Calu3 (cell line): ENCODE data around the gene PRDX2. TPM values are rescaled to one million over a fixed set of nuclear protein-coding genes. Genes with fewer than 3 reads are reported as not detected.
A peak's percentile ranks its signal among the peaks of the same experiment; 100 is the strongest.

Experiments used
- BruUV-seq: library from RNA; stranded (reverse); fragments of 400-500 nt; replicated peaks from 2 replicates; lab custom pipeline; 2021; lab: Mats Ljungman, UMichigan
- CTCF ChIA-PET: fragments of 300-600 bp; sonication (Branson Sonifier 250); formaldehyde crosslinking; loops from one replicate; lab custom pipeline; 2022; ENCODE audit warnings: antibody characterized with exemption; lab: Charles Lee
- DNase-seq: peaks from one replicate; pipeline ENCODE4 v3.0.0; 2022
- H3K27ac Mint-ChIP-seq: one replicate; pipeline ENCODE4 v1.8.0; 2022; ENCODE audit warnings: mixed read lengths; ENCODE audit not compliant: unreplicated experiment
- H3K27me3 Mint-ChIP-seq: one replicate; pipeline ENCODE4 v1.8.0; 2022; ENCODE audit warnings: mixed read lengths; ENCODE audit not compliant: unreplicated experiment
- H3K36me3 Mint-ChIP-seq: one replicate; pipeline ENCODE4 v1.8.0; 2022; ENCODE audit warnings: mild to moderate bottlenecking, moderate library complexity, mixed read lengths; ENCODE audit not compliant: insufficient read depth, unreplicated experiment
- H3K4me1 Mint-ChIP-seq: one replicate; pipeline ENCODE4 v1.8.0; 2022; ENCODE audit warnings: mild to moderate bottlenecking, low read depth, mixed read lengths; ENCODE audit not compliant: unreplicated experiment
- H3K4me3 Mint-ChIP-seq: one replicate; pipeline ENCODE4 v1.8.0; 2022; ENCODE audit warnings: mild to moderate bottlenecking, low read depth, moderate library complexity, mixed read lengths; ENCODE audit not compliant: unreplicated experiment
- H3K9me3 Mint-ChIP-seq: one replicate; pipeline ENCODE4 v1.8.0; 2022; ENCODE audit warnings: low read depth, mixed read lengths; ENCODE audit not compliant: unreplicated experiment
- intact Hi-C: fragments of 100-400 bp; cut with micrococcal nuclease; formaldehyde crosslinking; loops from one replicate; pipeline ENCODE4 v1.10.0; 2022; ENCODE audit not compliant: unreplicated experiment
- total RNA-seq: library from RNA; stranded (reverse); gene quantifications from 2 replicates; pipeline ENCODE4 v1.2.3, GENCODE V29; 2022
- TF ChIP-seq, protein P1 (sequence below): fragments of 200-600 bp; IDR thresholded peaks from one replicate; pipeline ENCODE4 v1.8.0; 2022; ENCODE audit warnings: antibody characterized with exemption; ENCODE audit not compliant: unreplicated experiment

Gene PRDX2
- total RNA-seq, 1 experiment from 2014 or later, result 135 TPM

DNA sequence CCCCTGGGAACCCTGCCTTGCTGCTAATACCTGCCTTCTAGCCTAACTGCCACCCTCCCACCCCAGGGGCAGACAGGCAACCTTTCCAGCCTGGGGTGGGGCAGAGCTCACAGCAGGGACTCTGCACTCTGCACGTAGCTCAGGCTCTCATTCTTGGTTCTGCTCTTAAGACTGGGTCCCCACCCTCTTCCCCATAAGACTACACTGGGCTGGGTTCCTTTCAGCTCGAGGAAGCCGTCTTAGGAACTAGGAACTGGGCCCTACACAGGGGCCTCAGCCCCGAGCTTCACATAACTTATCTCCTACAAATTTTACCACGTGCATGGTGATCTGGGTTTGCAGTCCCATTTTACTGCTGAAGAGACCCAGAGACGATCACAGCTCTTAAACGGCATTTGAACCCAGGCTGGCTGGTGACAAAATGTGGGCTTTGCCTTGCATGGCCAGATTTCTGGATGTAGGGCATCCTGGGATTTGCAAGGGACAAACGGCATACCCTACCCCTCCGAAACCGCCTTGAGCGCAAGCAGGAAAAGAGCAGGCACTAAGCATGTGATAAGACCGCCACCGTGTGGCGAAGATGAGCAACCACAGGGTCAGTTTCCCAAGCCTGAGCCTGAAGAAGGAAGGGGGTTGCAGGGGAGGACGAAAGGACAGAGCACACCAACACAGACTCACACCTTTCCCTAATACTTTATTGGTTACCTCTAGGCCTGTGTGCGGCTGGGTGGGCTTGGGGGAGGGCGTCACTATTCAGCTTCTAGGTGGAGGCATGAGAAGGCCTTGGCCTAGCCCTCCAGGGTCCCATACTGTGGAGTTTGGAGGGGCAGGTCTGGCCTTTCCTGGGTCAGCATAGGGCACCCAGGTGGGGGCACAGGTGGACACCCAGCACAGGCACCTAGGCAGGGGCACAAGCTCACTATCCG, 5.2 kb downstream of the PRDX2 start:
- Mint-ChIP-seq H3K27me3 (no peaks in the 10 kb centered on the region), H3K36me3 (peaks cover 73% of the 10 kb centered on the region), H3K4me3 (peak overlapping the region; percentile 56), H3K4me1 (peaks cover 13% of the 10 kb centered on the region), H3K9me3 (no peaks in the 10 kb centered on the region), H3K27ac (peak overlapping the region; percentile 89)
- peak; percentile 70 for DNase-seq
- TF ChIP-seq, protein P1, sequence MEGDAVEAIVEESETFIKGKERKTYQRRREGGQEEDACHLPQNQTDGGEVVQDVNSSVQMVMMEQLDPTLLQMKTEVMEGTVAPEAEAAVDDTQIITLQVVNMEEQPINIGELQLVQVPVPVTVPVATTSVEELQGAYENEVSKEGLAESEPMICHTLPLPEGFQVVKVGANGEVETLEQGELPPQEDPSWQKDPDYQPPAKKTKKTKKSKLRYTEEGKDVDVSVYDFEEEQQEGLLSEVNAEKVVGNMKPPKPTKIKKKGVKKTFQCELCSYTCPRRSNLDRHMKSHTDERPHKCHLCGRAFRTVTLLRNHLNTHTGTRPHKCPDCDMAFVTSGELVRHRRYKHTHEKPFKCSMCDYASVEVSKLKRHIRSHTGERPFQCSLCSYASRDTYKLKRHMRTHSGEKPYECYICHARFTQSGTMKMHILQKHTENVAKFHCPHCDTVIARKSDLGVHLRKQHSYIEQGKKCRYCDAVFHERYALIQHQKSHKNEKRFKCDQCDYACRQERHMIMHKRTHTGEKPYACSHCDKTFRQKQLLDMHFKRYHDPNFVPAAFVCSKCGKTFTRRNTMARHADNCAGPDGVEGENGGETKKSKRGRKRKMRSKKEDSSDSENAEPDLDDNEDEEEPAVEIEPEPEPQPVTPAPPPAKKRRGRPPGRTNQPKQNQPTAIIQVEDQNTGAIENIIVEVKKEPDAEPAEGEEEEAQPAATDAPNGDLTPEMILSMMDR, result peak; percentile 86
- no TSS peak for BruUV-seq
- intact Hi-C loops, result loop anchor here (1.0 kb wide), 1 partner anchor 36 kb away; no protein-coding TSS in a partner anchor
- CTCF ChIA-PET, result interaction anchor here (0.6 to 2.4 kb wide), 7 partner anchors 19 to 1378 kb away, joined by 3 to 15 read pairs (median 3); partner anchors contain the start of gene RGL3

- peaks cover 78% of the 10 kb centered on the region for H3K36me3 Mint-ChIP-seq
- BruUV-seq, result no TSS peak
- DNase-seq, result no peak
- TF ChIP-seq, protein P1, result no peak
- intact Hi-C loops, result loop anchor here (1.0 kb wide), 1 partner anchor 18 kb away; no protein-coding TSS in a partner anchor
- peaks cover 23% of the 10 kb centered on the region for H3K4me1 Mint-ChIP-seq
- H3K27ac Mint-ChIP-seq, result no peak overlapping the region
- no peaks in the 10 kb centered on the region for H3K9me3 Mint-ChIP-seq
- H3K4me3 Mint-ChIP-seq, result no peak overlapping the region
- no peaks in the 10 kb centered on the region for H3K27me3 Mint-ChIP-seq
- CTCF ChIA-PET, result interaction anchor here (0.7 to 2.4 kb wide), 3 partner anchors 34 to 74 kb away, joined by 3 to 15 read pairs (median 4); no protein-coding TSS in a partner anchor
Observed at GRCh38 chr19:12794971-12795381, 6.6 kb downstream of the PRDX2 start.

GRCh38 chr19:12794196-12794941, 7.2 kb downstream of the PRDX2 start:
- peaks cover 23% of the 10 kb centered on the region for H3K4me1 Mint-ChIP-seq
- peak overlapping the region; percentile 81 for H3K27ac Mint-ChIP-seq
- peaks cover 78% of the 10 kb centered on the region for H3K36me3 Mint-ChIP-seq
- no TSS peak for BruUV-seq
- TF ChIP-seq, protein P1, result no peak
- CTCF ChIA-PET, result interaction anchor here (0.7 to 2.4 kb wide), 2 partner anchors 34 to 73 kb away, joined by 3 to 15 read pairs; no protein-coding TSS in a partner anchor
- peak overlapping the region; percentile 86 for H3K4me3 Mint-ChIP-seq
- H3K9me3 Mint-ChIP-seq, result no peaks in the 10 kb centered on the region
- intact Hi-C loops, result no loop called here
- no peaks in the 10 kb centered on the region for H3K27me3 Mint-ChIP-seq
- no peak for DNase-seq
